Epithelial cell of prostate (primary cell): ENCODE results near the gene RERE.
A peak's percentile ranks its signal among the peaks of the same experiment; 100 is the strongest.

ENCODE experiments used
- DNase-seq: peaks from one replicate; pipeline ENCODE4 v3.0.0-alpha.2; 2011; ENCODE audit warnings: low read depth, low spot score
- H3K27ac ChIP-seq: fragments of 450-650 bp; 2 replicates; pipeline ENCODE4 v1.5.1; 2017; ENCODE audit warnings: mild to moderate bottlenecking

The RERE gene

DNA sequence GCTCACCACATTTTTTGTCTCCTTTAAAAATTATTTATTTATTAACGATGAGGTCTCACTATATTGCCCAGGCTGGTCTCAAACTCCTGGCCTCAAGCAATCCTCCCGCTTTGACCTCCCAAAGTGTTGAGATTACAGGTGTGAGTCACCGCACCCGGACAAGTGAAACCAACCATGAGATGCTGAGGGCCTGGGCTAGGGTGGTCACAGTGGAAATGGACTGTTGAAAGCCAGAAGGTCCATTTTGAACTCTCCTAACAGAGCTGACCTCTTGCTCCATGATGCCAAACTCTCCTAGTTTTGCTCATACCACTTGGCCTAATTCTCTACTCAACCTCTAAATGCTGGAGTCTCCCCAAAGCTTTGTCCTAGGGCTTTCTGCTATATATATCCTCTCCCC is 390.4 kb downstream of the RERE start:
- H3K27ac ChIP-seq, result no peak overlapping the region
- DNase-seq, result no peak

DNA sequence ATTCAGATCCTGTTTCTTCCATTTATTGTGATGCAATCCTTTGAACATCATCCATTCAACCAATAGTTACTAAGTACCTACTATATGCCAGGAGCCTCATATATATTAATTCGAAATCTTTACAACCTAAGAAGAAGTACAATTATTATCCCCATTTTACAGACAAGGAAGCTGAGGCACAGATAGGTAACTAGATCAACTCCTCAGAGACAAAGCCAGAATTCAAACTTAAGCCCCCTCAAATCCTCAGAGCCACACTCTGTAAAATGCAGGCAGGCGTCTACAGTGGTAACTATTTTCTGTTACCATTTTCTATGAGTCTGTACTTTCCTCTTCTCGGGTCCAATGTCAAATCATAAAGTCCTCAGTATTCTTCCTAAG is 391.7 kb downstream of the RERE start:
- H3K27ac ChIP-seq, result no peak overlapping the region
- DNase-seq, result no peak

DNA sequence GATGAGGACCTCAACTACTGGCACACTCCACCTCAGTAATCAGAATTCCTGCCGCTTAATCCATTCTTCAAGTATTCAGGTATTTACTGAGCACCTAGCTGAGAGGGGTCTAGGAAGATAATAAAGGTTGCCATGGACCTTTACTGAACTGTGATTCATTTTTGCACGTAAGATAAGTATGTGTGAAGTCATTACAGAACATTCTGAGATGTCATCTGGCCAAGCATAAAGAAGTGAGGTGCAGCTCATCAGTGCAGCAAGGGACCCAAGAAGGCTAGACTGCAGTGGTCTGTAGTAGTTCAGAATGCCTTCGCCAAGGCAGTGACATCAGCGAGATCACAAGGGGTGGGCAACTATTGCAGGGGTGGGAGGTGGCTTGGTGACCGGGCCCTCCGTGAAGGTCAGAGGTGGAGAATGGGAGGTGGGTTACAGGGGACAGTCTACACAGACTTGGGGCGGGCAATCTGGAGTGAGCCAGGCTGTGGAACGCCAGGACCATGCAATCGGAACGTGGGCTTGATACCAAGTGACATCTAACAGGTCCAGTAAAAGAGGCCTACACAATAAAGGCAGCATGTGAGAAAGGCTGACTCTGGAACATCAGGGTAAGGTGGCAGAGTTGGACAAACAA is 392.2 kb downstream of the RERE start:
- H3K27ac ChIP-seq, result peak overlapping the region; percentile 90
- DNase-seq, result no peak

DNA sequence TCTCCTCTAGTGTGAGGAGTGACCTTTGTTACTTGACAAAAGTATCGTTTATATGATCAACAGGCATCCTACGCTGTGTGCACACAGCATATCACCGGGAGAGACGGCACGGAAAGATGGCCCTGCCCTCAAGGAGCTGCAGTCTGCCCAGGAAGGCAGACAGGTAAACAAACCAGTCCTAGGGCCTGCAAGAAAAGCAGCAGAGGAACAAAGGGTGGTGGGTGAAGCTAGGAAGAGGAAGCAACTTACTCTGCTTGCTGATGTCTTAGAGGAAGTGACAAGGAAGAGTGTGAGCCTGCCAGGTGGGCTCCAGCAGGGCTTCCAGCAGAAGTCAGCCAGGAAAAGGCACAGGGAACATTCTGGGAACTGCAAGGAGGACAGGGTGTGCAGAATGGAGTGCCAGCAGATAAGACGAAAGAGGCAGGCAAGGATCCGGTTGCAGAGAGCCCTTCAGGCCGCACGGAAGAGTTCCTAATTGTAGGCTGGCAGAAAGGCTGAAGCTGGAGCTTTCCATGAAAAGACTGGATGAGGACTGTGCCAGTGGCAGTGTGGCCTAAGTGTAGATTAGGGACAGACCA is 392.8 kb downstream of the RERE start:
- DNase-seq, result peak; percentile 75
- peak overlapping the region; percentile 90 for H3K27ac ChIP-seq

DNA sequence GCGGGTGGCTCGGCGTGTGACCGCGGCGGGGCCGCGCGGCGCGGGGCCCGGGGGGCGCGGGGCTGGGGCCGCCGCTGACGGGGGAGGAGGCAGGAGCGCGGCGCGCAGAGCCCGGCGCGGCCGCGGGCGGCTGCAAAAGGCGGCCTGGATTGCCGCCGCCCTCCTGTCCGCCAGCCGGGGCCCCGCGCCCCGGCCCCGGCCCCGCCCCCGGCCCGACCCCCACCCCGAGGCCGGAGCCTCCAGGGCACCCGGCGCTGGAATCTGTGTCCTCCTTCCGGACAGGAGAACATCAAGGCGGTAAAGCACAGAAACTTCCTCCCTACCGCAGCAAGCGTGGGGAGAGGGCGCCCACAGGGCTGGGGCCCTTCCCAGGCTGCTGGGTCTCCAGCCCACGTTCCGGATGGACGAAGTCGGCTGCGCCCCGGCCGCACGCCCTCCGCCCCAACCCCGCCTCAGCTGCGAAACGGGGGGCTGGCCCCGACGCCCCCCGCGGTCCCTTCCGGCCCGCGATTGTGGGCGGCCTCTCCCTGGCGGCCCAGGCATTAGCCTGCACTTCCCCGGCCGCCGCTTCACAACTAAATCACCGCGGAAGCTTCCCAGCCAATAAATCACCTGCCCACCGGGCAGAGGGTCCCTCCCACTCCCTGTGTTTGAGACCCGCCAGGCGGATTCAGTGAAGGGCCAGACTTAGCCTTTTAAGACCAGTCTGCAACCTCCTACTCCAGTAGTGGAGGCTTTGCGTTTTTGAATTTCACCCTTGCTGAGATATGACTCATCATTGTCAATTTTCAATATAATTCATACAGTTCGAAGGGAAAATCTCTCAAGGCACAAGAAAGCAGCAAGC is 393.5 kb downstream of the RERE start:
- no peak for DNase-seq
- H3K27ac ChIP-seq, result peak overlapping the region; percentile 90

DNA sequence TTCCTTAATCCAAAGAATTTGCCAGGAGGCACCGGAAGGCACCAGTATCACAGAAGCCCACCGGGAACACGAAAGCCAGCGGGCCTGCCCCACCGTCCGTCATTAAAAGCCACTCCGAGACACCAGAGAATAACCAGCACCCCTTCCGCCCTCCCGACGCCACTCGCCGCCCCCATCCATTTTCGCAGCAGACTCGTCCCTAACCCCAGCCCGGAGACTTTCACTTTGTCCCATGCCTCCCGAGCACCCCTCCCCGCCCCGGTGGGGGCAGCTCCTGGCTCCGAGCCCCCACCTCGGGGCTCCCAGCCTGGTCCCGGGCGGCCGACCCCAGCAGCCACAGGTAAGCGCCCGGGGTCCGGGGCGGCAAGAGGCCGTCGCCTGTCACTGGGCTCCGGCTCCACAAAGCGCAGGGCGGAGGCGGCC is 394.2 kb downstream of the RERE start:
- DNase-seq, result no peak
- peak overlapping the region; percentile 90 for H3K27ac ChIP-seq

DNA sequence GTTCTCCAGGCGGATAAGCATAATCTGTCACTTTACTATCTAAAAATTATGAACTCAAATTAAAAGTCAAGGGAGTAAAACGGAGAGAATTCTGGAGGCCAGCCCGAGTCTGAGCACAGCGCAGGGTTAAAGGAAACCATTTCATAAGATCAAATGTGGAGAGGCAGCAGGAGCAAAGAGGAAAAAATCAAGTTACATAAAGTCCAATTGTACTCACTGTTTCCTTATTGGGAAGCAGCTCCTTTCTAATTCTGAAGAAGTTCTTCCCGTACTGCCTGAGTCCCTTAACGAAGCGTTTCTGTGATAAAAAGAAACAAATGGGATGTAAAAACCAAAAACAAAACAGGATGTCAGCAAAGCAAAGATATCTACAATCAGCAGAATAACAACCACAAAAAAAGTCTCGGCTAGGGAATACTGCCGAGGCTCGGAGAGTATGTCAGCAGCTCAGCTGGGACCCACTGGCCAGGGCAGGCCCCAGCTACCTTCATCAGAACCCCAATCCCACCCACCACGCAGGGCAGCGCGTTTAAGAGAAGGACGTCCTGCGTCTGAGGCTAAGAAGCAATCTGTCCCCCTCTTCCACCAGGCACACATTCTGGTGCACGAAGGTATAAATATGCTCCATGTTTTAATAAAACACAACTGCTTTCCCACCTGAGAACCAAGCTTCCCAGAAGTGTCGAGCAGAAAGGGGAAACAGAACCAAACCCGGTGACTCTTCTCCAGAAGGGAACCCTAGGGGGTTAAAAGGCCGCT is 394.8 kb downstream of the RERE start:
- H3K27ac ChIP-seq, result peak overlapping the region; percentile 90
- DNase-seq, result no peak

DNA sequence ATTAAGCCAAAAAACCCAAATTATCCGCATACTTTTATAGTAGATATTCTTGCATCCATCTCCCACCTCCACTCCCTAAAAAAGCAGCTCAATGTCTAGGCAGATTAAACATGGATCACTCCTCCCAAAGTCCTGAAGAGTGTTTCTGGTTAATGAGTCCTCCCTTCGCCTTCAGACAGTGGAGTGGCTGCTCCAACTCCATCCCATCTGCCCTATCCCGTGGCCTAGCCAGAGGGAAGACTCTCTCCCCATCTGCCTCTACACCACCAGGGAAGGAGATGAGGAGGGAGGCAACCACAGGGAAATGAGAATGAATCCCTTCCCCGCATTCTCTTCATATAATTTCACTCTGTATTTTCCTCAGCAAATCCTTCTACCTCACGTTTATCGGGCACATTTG is 395.7 kb downstream of the RERE start:
- DNase-seq, result no peak
- H3K27ac ChIP-seq, result peak overlapping the region; percentile 90

DNA sequence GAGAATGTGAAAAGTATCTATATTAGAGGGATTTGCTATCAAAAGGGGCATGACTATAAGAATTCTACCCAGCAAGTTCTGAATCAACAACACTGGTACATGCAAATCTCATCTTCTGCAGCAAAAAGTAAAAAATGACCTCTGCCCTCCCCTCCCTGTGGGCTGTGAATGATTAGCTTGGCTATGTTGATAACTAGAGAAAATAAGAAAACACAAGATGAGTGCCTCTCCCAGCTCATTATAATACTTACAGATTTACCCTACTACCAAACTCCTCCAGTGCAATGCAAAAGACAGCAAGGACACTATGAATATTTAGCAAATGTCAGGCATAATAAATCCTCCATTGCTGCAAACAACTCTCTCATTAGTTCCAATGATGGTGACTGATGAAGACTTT is 397.1 kb downstream of the RERE start:
- H3K27ac ChIP-seq, result no peak overlapping the region
- DNase-seq, result no peak

DNA sequence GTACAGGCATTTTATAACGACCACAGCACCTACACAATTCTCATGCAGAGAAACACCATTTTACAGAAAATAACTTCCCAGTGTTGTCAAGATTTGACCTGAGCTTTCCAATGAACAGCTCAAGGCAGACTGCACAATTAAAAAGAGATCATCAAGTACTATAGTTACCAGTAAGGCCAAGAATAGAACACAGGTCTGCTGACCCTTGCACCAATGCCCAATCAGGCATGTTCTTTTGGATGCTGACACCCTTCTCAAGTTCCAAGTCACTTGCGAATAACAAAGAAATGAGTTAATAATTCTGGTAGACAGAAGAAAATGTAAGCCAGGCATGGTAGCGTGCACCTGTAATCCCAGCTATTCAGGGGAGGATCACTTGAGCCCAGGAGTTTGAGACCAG is 397.6 kb downstream of the RERE start:
- DNase-seq, result no peak
- H3K27ac ChIP-seq, result no peak overlapping the region

DNA sequence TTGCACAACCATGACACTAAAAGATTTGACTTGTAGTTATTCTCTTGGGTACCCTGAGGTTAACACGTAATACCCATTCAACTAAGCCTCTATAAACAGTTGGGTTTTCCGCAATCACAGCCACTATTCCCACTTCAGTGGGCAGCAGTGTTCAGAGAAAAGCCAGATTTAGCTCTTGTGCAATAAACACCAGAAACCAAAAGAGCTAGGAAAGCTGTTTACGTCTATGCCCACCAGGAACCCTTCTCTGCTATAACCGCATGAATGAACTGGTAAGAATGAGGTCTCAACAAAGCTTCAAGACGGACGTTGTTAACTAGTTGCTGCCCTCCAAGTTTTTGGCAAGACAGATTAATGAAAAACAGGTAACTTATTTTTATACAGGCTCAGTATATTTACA is 398.3 kb downstream of the RERE start:
- no peak for DNase-seq
- H3K27ac ChIP-seq, result no peak overlapping the region

DNA sequence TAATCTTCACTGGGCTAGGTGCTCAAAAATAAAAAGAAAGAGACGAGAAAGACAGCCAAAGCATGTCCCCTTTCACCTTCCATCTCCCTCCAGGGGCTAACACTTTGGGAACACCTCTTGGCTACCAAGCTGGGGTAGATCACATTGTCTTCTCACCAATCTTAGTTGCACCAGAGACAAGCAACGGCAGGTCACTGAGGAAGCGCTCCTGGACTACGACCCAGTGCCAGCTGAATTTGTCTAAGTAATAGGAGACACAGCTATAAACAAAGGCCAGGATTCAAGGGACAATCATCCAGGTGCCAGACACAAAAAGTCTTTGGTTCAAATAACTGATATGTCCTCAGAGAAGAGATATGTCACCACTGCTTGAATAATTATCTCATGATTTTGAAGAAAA is 399.1 kb downstream of the RERE start:
- no peak overlapping the region for H3K27ac ChIP-seq
- DNase-seq, result no peak

DNA sequence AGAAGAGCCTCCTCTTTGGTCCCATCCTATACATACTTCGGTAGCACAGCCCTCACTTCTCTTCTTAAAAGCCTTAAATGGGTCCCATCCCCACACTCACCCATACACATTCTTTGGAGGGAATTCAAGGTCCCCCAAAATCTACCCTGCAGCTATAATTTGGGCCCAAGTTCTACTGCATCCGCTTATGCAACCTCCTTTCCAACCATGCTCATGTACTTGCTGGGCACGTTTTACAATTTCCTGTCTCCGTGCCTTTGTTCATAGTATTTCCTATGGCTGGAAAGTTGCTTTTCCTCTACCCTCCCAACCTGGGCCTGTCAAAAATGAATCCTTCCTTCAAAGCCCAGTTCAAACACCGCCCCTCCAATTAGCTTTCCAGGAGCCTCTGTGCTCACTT is 399.8 kb downstream of the RERE start:
- H3K27ac ChIP-seq, result no peak overlapping the region
- DNase-seq, result no peak

DNA sequence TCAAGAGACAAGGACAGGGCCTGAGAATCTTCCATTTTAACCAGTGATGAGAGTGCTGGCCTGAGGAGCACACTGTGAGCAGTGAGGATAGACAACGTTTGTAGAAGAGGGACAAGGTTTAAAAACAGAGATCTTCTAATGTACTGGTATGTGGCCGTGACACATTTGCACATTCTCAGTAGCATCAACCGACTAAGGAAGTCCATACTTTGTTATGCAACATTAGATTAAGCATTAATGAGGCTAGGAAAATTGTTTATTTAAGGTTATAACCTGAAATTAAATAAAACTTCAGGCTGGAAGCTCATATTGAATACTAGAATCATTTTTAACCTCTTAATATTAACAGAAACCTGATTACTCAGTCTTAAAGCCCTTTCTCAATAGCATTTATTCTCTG is 400.6 kb downstream of the RERE start:
- no peak for DNase-seq
- no peak overlapping the region for H3K27ac ChIP-seq

DNA sequence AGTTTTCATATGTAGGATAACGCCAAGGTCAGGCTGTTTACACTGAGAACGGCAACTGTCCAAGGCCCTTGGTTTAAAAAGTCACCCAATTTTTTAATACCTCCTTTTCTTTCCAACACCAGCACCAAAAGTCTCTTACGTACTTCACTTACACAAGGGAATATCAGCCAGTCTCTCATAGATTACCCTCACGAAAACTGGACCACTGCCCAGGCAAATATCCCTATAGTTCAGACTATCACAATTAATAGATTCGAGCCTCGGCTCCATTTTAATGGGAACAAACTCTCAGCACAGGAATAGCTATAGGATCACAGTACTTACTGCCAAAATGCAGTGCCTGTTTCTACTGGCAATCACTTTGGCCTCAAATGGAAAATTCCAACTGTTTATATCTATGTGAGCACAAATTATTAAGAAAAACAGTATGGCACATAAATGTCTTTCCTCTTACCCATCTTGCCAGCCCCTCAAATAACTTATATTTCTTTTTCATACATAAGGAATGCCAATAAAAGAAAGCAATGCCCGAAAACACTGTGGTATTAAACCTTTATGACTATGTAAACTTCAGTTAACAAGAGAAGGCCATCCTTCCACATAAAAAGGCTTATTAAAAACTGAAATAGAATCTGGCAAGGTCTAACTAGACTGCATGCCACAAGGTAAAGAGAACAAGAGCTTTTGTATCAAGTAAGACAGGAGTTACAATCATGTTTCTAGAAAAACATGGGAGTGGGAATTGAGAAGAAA is 401.7 kb downstream of the RERE start:
- DNase-seq, result no peak
- H3K27ac ChIP-seq, result no peak overlapping the region

DNA sequence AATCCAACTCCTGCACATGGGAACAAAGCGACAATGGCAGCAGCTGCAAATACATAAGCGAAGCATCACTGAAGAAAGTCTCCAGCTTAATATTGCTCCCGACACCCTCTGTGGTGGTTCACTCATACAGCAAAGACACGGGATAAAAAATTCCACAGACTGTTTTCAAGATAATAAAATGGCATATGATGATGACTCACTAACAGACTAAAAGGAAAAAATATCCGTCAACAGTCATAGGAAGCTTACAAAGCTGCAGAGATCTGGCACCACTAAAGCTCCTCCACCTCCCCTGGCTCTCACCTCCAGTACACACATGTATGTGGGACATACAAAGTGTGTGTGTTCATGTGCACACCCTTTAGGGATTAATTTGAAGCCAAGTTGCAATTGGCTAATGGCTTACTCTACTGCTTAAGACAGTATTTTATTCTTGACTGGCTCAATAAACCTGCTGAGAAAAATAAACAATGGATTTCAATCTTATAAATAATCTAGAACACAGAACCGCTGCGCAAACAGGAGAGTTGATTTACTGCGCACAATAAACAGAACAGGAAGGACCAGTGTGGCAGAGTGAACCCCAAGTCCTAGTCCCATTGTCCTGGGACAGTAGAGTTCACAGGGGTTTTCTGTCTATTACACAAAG is 405.1 kb downstream of the RERE start:
- DNase-seq, result peak; percentile 82
- H3K27ac ChIP-seq, result peak overlapping the region; percentile 45

DNA sequence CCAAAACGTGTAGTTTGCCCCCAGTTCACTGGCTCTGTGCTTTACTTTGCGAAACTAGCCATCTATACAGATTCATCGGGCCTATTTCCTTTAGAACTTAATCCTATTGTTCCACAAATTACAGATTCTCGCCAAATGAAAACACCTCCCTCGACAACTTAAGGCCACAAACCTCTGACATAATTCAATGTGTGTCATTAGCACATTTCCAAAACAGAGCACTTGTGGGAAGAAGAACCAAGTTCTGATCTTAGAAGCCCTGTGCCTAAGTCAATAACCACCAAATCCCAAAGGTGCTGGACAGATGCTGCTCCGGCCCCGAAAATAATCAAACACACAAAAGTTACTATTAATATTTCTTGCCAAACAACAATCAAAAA is 405.6 kb downstream of the RERE start:
- H3K27ac ChIP-seq, result peak overlapping the region; percentile 45
- DNase-seq, result no peak

DNA sequence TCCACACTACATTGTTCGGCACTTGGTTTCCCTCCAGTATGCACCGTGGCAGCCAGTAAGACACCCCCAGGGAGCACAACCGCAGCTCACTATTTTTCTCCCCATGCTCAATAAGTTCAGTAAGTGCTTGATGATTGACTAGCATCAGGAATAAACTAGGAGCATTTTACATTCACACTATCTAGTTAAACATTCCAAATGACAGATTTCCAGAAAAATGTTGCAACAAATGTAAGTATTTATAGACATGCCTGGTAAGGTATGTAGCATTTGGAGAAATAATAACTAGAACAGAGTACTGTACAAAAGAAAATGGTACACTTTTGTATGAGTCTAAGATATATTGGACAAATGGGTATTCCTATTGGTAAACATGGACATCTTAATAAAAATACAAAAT is 406.6 kb downstream of the RERE start:
- no peak for DNase-seq
- no peak overlapping the region for H3K27ac ChIP-seq

DNA sequence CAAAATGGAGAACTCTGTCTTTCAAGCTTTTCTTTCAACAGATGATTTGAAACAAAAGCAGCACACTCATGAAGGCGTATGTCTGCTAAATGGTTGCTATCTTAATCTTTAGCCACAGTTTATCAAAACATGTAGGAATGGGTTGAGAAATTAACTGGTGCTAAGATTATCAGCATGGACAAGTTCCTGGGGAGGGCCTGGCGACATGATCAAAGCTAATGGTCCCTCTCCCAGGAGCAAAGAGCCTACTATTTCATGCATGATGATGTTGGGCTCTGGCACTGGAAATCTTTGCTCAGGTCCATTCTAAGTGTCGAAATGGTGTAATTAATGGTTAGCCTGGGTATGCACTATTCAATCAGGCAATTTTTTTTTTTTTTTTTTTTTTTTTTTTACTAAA is 407.8 kb downstream of the RERE start:
- DNase-seq, result no peak
- H3K27ac ChIP-seq, result no peak overlapping the region

DNA sequence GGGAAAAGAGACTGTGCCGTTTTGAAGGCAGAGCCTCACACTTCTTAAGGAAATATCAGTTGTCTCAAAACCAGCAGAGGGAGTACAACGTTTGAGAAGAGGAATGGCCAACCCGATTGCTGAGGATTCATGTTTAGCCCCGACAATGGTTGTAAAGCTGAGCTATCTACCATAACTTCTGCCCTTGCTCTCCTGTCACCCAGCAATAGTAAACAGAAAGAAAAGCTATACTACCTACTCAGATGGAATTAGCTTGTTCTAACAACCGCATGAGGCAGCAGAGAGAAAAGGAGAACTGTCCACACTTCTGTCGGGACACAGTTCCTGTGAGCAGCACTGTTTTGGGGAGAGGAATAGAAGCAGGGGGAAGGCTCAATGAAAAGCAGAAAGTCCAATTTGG is 408.3 kb downstream of the RERE start:
- DNase-seq, result no peak
- no peak overlapping the region for H3K27ac ChIP-seq
